Peyer's patch (tissue), 4 donors: ENCODE results near the gene PDK2. TPM values are rescaled to one million over a fixed set of nuclear protein-coding genes. Genes with fewer than 3 reads are reported as not detected.
A peak's percentile ranks its signal among the peaks of the same experiment; 100 is the strongest.

ENCODE experiments used
- DNase-seq, 3 donors: peaks; one replicate each; pipeline ENCODE4 v3.0.0-alpha.2; 2017 to 2019
- H3K27ac ChIP-seq, 4 donors: fragments of 200-600 bp; sonication (generic); one replicate each; pipeline ENCODE4 v1.5.1; 2016 to 2019
- H3K27me3 ChIP-seq, 2 donors: fragments of 200-600 bp; sonication (generic); one replicate each; pipeline ENCODE4 v1.5.1; 2019
- H3K36me3 ChIP-seq, 3 donors: fragments of 200-600 bp; sonication (generic); one replicate each; pipeline ENCODE4 v1.5.1; 2016 to 2019
- H3K4me1 ChIP-seq, 4 donors: fragments of 200-600 bp; sonication (generic); one replicate each; pipeline ENCODE4 v1.5.1; 2016 to 2019
- H3K4me3 ChIP-seq, 4 donors: fragments of 200-600 bp; sonication (generic); 1 replicate in 3 of 4; 2 replicates in 1 of 4; pipeline ENCODE4 v1.5.1; 2016 to 2019; ENCODE audit warnings: mild to moderate bottlenecking in 1 of 4
- H3K9me3 ChIP-seq, 4 donors: fragments of 200-600 bp; sonication (generic); one replicate each; pipeline ENCODE4 v1.5.1; 2016 to 2019; ENCODE audit warnings: mild to moderate bottlenecking in 1 of 4
- CTCF ChIP-seq, 6 experiments: fragments of 450-650 bp in 4 of 6; fragments of 200-600 bp in 2 of 6; sonication (generic) in 1 of 6; IDR thresholded peaks; one replicate each; pipeline ENCODE4 v1.5.1; 2017 to 2019; ENCODE audit warnings: antibody characterized with exemption in 6 of 6, mild to moderate bottlenecking in 3 of 6, moderate library complexity in 1 of 6
- POLR2A ChIP-seq, 2 donors: fragments of 450-650 bp; IDR thresholded peaks; one replicate each; pipeline ENCODE4 v1.5.1; 2017; ENCODE audit warnings: antibody characterized with exemption in 2 of 2, mild to moderate bottlenecking in 2 of 2, moderate library complexity in 2 of 2
- total RNA-seq, 4 donors: library from RNA; depleted of rRNA; stranded (reverse); fragments of >200 nt; gene quantifications; one replicate each; pipeline ENCODE4 v1.1.0, GENCODE V29; 2016

Gene PDK2
- total RNA-seq, 4 donors from 2014 or later: 23.1 to 283 (median 164) TPM

- DNase-seq: no peak
- H3K36me3 ChIP-seq: peaks cover 0 to 2% (median 0%) of the 10 kb centered on the region in 3 donors
- peak overlapping the region; percentile 28 to 62 (median 54) for H3K4me3 ChIP-seq
- TF ChIP-seq POLR2A (IDR thresholded peaks at IDR 0.05): no peak
- TF ChIP-seq CTCF (IDR thresholded peaks at IDR 0.05): no peak
- H3K27ac ChIP-seq: no peak overlapping the region
- H3K4me1 ChIP-seq: peaks cover 0 to 35% (median 15%) of the 10 kb centered on the region in 4 donors
- H3K27me3 ChIP-seq: peaks cover 0 to 11% of the 10 kb centered on the region in 2 donors
- no peaks in the 10 kb centered on the region for H3K9me3 ChIP-seq
Measured at GRCh38 chr17:50129353-50129727, 34.2 kb downstream of the PDK2 start.

- H3K4me1 ChIP-seq: peaks cover 0 to 35% (median 15%) of the 10 kb centered on the region in 4 donors
- peaks cover 0 to 11% of the 10 kb centered on the region in 2 donors for H3K27me3 ChIP-seq
- H3K4me3 ChIP-seq: peak within 1 kb of the TSS; percentile 28 to 62 (median 54)
- H3K9me3 ChIP-seq: no peaks in the 10 kb centered on the region
- H3K36me3 ChIP-seq: peaks cover 0 to 8% (median 0%) of the 10 kb centered on the region in 3 donors
- H3K27ac ChIP-seq: no peak within 1 kb of the TSS
- no peak for TF ChIP-seq POLR2A (IDR thresholded peaks at IDR 0.05)
- no peak for TF ChIP-seq CTCF (IDR thresholded peaks at IDR 0.05)
- DNase-seq: no peak
Measured at GRCh38 chr17:50129728-50130558, 34.8 kb downstream of the PDK2 start, which contains the start of gene SAMD14. Gene SAMD14 (minus strand): TSS chr17:50130160. CDS start chr17:50124959, 5,201 bp downstream.

GRCh38 chr17:50130559-50131305 lies 35.6 kb downstream of the PDK2 start:
- Histone ChIP-seq H3K27me3 (peaks cover 0 to 11% of the 10 kb centered on the region in 2 donors), H3K36me3 (peaks cover 0 to 16% (median 0%) of the 10 kb centered on the region in 3 donors), H3K27ac (no peak overlapping the region), H3K4me1 (peaks cover 0 to 35% (median 15%) of the 10 kb centered on the region in 4 donors), H3K4me3 (peak overlapping the region in 2 of 4 donors; percentile 52 to 57), H3K9me3 (no peaks in the 10 kb centered on the region)
- DNase-seq: no peak
- TF ChIP-seq POLR2A (IDR thresholded peaks at IDR 0.05) (no peak), CTCF (IDR thresholded peaks at IDR 0.05) (no peak)

GRCh38 chr17:50132104-50132794 lies 37.1 kb downstream of the PDK2 start:
- DNase-seq: no peak
- TF ChIP-seq CTCF (IDR thresholded peaks at IDR 0.05) (no peak), POLR2A (IDR thresholded peaks at IDR 0.05) (no peak)
- Histone ChIP-seq H3K27me3 (peaks cover 0 to 11% of the 10 kb centered on the region in 2 donors), H3K27ac (no peak overlapping the region), H3K36me3 (peaks cover 0 to 30% (median 0%) of the 10 kb centered on the region in 3 donors), H3K4me3 (no peak overlapping the region), H3K4me1 (peaks cover 0 to 35% (median 15%) of the 10 kb centered on the region in 4 donors), H3K9me3 (no peaks in the 10 kb centered on the region)
